HepG2 (cell line): ENCODE data around the gene HECTD1.

Experiments
- JUND ChIP-seq: sonication (generic); formaldehyde crosslinking; IDR thresholded peaks from 2 replicates; pipeline ENCODE4 v1.8.0; 2022; ENCODE audit warnings: mild to moderate bottlenecking, missing genetic modification reagents
- NFE2L1 ChIP-seq: sonication (generic); formaldehyde crosslinking; IDR thresholded peaks from 2 replicates; pipeline ENCODE4 v1.4.0; 2020; ENCODE audit warnings: missing genetic modification reagents, mild to moderate bottlenecking, borderline replicate concordance
- RBAK ChIP-seq: sonication (generic); formaldehyde crosslinking; IDR thresholded peaks from 2 replicates; pipeline ENCODE4 v1.5.1; 2020; ENCODE audit warnings: mild to moderate bottlenecking, missing genetic modification reagents
- TBL1XR1 ChIP-seq: fragments of 150-350 bp; IDR thresholded peaks from 2 replicates; pipeline ENCODE4 v1.6.1; 2014; ENCODE audit warnings: borderline replicate concordance, low read length; ENCODE audit not compliant: partially characterized antibody
- ZNF317 ChIP-seq: sonication (generic); formaldehyde crosslinking; IDR thresholded peaks from 2 replicates; pipeline ENCODE4 v1.5.0; 2020; ENCODE audit warnings: mild to moderate bottlenecking, missing genetic modification reagents
- TF ChIP-seq, protein P1 (sequence below): sonication (generic); formaldehyde crosslinking; IDR thresholded peaks from 2 replicates; pipeline ENCODE4 v1.5.0; 2020; ENCODE audit warnings: mild to moderate bottlenecking, missing genetic modification reagents, moderate library complexity
- TF ChIP-seq, protein P2 (sequence below): sonication (generic); formaldehyde crosslinking; IDR thresholded peaks from 2 replicates; pipeline ENCODE4 v1.4.0; 2020; ENCODE audit warnings: missing genetic modification reagents

DNA sequence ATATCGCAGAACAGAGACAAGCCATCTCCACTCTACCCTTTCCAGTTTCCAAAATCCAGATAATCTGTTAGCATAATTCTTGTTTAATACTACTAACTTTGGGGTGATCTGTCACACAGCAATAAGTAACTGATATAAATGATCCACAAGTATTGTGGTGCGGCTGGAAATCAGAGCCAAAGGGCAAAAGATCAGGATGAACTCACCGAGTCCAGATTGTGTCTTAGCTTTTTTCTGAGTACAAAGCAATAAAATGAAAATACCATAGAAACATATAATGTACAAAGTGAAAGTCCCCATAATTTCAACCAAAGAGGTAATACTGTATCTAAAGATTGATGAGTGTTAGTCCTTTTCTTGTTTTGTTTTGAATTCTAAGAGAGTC, 17.4 kb downstream of the HECTD1 start:
- no peak for TF ChIP-seq TBL1XR1
- TF ChIP-seq ZNF317 (CRISPR knock-in tag) = no peak
- TF ChIP-seq NFE2L1 (CRISPR knock-in tag) = no peak
- TF ChIP-seq, protein P1, sequence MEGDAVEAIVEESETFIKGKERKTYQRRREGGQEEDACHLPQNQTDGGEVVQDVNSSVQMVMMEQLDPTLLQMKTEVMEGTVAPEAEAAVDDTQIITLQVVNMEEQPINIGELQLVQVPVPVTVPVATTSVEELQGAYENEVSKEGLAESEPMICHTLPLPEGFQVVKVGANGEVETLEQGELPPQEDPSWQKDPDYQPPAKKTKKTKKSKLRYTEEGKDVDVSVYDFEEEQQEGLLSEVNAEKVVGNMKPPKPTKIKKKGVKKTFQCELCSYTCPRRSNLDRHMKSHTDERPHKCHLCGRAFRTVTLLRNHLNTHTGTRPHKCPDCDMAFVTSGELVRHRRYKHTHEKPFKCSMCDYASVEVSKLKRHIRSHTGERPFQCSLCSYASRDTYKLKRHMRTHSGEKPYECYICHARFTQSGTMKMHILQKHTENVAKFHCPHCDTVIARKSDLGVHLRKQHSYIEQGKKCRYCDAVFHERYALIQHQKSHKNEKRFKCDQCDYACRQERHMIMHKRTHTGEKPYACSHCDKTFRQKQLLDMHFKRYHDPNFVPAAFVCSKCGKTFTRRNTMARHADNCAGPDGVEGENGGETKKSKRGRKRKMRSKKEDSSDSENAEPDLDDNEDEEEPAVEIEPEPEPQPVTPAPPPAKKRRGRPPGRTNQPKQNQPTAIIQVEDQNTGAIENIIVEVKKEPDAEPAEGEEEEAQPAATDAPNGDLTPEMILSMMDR (CRISPR knock-in tag) = no peak
- no peak for TF ChIP-seq RBAK (CRISPR knock-in tag)
- TF ChIP-seq JUND (CRISPR knock-in tag) = no peak
- TF ChIP-seq, protein P2, sequence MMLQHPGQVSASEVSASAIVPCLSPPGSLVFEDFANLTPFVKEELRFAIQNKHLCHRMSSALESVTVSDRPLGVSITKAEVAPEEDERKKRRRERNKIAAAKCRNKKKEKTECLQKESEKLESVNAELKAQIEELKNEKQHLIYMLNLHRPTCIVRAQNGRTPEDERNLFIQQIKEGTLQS (CRISPR knock-in tag) = no peak
